HepG2 (cell line): ENCODE measurements around the gene PDZD2. TPM values are rescaled to one million over a fixed set of nuclear protein-coding genes. Genes with fewer than 3 reads are reported as not detected.

ENCODE experiments used
- FOXA3 ChIP-seq: IDR thresholded peaks from 2 replicates; pipeline ENCODE4 v1.6.1; 2016; ENCODE audit warnings: missing genetic modification reagents, missing compliant biosample characterization
- ZBTB37 ChIP-seq: sonication (generic); formaldehyde crosslinking; IDR thresholded peaks from 2 replicates; pipeline ENCODE4 v1.4.0; 2020; ENCODE audit warnings: mild to moderate bottlenecking, missing genetic modification reagents
- ZFAT ChIP-seq: sonication (generic); formaldehyde crosslinking; conservative IDR thresholded peaks from 2 replicates; pipeline ENCODE4 v1.8.1; 2023; ENCODE audit warnings: missing genetic modification reagents, inconsistent platforms
- ZNF512 ChIP-seq: sonication (generic); formaldehyde crosslinking; IDR thresholded peaks from 2 replicates; pipeline ENCODE4 v1.4.0; 2020; ENCODE audit warnings: mild to moderate bottlenecking, missing genetic modification reagents
- ZNF646 ChIP-seq: sonication (generic); formaldehyde crosslinking; IDR thresholded peaks from 2 replicates; pipeline ENCODE4 v1.9.0; 2021; ENCODE audit warnings: mild to moderate bottlenecking, missing genetic modification reagents
- polyA plus RNA-seq, 8 experiments: library from polyadenylated mRNA; depleted of rRNA in 3 of 8; stranded (reverse) in 7 of 8; unstranded in 1 of 8; fragments of >200 nt; fragmentation: Illumina TruSeq in 4 of 8; extraction: Trizol in 4 of 8; gene quantifications; 2 replicates each; pipeline versions ENCODE4 v1.2.1 to v1.2.3, GENCODE V29; 2011 to 2016; ENCODE audit warnings: low read depth in 4 of 8, missing spikeins in 1 of 8, mixed read lengths in 1 of 8; ENCODE audit not compliant: insufficient read depth in 1 of 8
- total RNA-seq, 5 experiments: library from RNA; depleted of rRNA; stranded (reverse); fragments of >200 nt; fragmentation: Illumina TruSeq; extraction: Trizol; gene quantifications; 2 replicates each; pipeline ENCODE4 v1.2.3, GENCODE V29; 2016; ENCODE audit warnings: low read depth in 1 of 5
- TF ChIP-seq, protein P1 (sequence below): sonication (generic); formaldehyde crosslinking; IDR thresholded peaks from 2 replicates; pipeline ENCODE4 v1.4.0; 2020; ENCODE audit warnings: mild to moderate bottlenecking, missing genetic modification reagents
- TF ChIP-seq, protein P2 (sequence below): sonication (generic); formaldehyde crosslinking; IDR thresholded peaks from 2 replicates; pipeline ENCODE4 v1.4.0; 2020; ENCODE audit warnings: missing genetic modification reagents
- TF ChIP-seq, protein P3 (sequence below): sonication (generic); formaldehyde crosslinking; IDR thresholded peaks from 2 replicates; pipeline ENCODE4 v1.5.1; 2020; ENCODE audit warnings: missing genetic modification reagents, mild to moderate bottlenecking, borderline replicate concordance

Gene PDZD2
- total and polyA plus RNA-seq, 2 of the 13 experiments (the other 11 are each of a cell fraction or from before 2014, with no cell fraction given): 0.04 TPM; not detected in 1

DNA sequence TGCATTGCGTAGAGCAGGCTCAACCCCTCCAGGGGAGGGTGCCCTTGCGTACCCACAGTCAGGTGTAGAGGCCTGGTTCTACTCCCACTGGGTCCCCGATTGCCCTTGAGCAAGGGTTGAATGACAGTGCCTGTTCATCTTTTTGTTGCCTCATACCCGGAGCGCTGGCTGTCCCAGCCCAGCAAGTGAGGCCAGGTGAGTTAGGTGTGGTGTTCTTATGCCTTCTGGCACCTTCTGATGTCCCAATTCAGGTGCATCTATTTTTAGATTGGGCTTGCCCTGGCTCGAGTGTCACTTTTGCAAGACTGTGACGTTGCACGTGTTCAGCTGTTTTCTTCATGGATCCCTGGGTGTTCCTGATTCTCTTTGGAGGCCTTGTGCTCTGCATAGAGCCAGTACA lies 277.4 kb downstream of the PDZD2 start (continued):
- TF ChIP-seq, protein P1, sequence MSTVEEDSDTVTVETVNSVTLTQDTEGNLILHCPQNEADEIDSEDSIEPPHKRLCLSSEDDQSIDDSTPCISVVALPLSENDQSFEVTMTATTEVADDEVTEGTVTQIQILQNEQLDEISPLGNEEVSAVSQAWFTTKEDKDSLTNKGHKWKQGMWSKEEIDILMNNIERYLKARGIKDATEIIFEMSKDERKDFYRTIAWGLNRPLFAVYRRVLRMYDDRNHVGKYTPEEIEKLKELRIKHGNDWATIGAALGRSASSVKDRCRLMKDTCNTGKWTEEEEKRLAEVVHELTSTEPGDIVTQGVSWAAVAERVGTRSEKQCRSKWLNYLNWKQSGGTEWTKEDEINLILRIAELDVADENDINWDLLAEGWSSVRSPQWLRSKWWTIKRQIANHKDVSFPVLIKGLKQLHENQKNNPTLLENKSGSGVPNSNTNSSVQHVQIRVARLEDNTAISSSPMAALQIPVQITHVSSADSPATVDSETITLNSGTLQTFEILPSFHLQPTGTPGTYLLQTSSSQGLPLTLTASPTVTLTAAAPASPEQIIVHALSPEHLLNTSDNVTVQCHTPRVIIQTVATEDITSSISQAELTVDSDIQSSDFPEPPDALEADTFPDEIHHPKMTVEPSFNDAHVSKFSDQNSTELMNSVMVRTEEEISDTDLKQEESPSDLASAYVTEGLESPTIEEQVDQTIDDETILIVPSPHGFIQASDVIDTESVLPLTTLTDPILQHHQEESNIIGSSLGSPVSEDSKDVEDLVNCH (CRISPR knock-in tag): no peak
- TF ChIP-seq, protein P2, sequence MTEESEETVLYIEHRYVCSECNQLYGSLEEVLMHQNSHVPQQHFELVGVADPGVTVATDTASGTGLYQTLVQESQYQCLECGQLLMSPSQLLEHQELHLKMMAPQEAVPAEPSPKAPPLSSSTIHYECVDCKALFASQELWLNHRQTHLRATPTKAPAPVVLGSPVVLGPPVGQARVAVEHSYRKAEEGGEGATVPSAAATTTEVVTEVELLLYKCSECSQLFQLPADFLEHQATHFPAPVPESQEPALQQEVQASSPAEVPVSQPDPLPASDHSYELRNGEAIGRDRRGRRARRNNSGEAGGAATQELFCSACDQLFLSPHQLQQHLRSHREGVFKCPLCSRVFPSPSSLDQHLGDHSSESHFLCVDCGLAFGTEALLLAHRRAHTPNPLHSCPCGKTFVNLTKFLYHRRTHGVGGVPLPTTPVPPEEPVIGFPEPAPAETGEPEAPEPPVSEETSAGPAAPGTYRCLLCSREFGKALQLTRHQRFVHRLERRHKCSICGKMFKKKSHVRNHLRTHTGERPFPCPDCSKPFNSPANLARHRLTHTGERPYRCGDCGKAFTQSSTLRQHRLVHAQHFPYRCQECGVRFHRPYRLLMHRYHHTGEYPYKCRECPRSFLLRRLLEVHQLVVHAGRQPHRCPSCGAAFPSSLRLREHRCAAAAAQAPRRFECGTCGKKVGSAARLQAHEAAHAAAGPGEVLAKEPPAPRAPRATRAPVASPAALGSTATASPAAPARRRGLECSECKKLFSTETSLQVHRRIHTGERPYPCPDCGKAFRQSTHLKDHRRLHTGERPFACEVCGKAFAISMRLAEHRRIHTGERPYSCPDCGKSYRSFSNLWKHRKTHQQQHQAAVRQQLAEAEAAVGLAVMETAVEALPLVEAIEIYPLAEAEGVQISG (CRISPR knock-in tag): no peak
- TF ChIP-seq, protein P3, sequence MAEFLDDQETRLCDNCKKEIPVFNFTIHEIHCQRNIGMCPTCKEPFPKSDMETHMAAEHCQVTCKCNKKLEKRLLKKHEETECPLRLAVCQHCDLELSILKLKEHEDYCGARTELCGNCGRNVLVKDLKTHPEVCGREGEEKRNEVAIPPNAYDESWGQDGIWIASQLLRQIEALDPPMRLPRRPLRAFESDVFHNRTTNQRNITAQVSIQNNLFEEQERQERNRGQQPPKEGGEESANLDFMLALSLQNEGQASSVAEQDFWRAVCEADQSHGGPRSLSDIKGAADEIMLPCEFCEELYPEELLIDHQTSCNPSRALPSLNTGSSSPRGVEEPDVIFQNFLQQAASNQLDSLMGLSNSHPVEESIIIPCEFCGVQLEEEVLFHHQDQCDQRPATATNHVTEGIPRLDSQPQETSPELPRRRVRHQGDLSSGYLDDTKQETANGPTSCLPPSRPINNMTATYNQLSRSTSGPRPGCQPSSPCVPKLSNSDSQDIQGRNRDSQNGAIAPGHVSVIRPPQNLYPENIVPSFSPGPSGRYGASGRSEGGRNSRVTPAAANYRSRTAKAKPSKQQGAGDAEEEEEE (CRISPR knock-in tag): no peak
- TF ChIP-seq ZBTB37 (CRISPR knock-in tag) (no peak), ZFAT (no peak), FOXA3 (CRISPR knock-in tag) (no peak), ZNF512 (CRISPR knock-in tag) (no peak), ZNF646 (CRISPR knock-in tag) (no peak)
